Left lobe of liver (tissue), 2 donors: Measurements from ENCODE around the gene LRRK2. TPM values are rescaled to one million over a fixed set of nuclear protein-coding genes. Genes with fewer than 3 reads are reported as not detected.

Experiments
- ATAC-seq: fragments of 200-7000 bp; cut with Tn5 transposase; one replicate; pipeline ENCODE4 v1.9.1; 2020; ENCODE audit warnings: mild to moderate bottlenecking, moderate library complexity
- DNase-seq: peaks from one replicate; pipeline ENCODE4 v3.0.0-alpha.2; 2020; ENCODE audit warnings: low spot score
- total RNA-seq: library from RNA; stranded (reverse); gene quantifications from one replicate; pipeline ENCODE4 v1.2.1, GENCODE V29; 2021
- donor health status: DM: no; HTN: no; CAD: no; lungs with moderate emphysema.
- donor health status: DM: no; HTN: yes; CAD: no.

The LRRK2 gene
- total RNA-seq, 1 donor from 2014 or later: 7.0 TPM

DNA sequence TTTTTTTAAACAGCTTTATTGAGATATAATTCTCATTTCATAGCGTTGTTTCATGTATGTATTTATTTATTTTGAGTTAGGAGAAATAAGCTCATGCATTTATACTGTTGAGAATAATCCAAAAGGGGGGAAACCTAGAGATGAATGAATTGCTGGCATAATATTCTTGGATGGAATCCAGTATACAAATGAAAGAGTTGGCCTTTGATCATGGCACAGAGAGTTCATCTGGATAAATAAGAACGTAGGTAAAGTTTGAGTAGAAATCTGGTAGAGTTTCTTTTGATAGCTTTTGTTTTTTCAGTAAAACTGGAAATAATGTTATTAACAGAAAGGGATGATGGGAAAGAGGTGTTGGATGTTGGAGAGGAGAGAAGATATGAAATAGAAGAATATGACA lies 166.2 kb downstream of the LRRK2 start:
- no peak for DNase-seq
- ATAC-seq: no peak

GRCh38 chr12:40393026-40393425 lies 168.2 kb downstream of the LRRK2 start:
- ATAC-seq: no peak
- no peak for DNase-seq

- ATAC-seq (no peak), DNase-seq (no peak)
Measured at GRCh38 chr12:40399656-40400055, 174.9 kb downstream of the LRRK2 start.

GRCh38 chr12:40405419-40405818 lies 180.6 kb downstream of the LRRK2 start:
- DNase-seq (no peak), ATAC-seq (no peak)

Other genes starting within 250 kb of the LRRK2 start
- gene SLC2A13, start 118.9 kb upstream of the LRRK2 start, total RNA-seq: 5.7 TPM